ENCODE data around the gene GRAMD4.

GRCh38 chr22:46641811-46642266 lies 21.7 kb downstream of the GRAMD4 start:
- TF ChIP-seq RAD21 (IDR thresholded peaks at IDR 0.05; ENCODE audit: low read length) (no peak), MEF2A (IDR thresholded peaks at IDR 0.05; ENCODE audit: borderline replicate concordance, low read depth) (no peak), POLR2AphosphoS5 (IDR thresholded peaks at IDR 0.05; ENCODE audit: low read depth, low read length) (no peak), FOXM1 (IDR thresholded peaks at IDR 0.05; ENCODE audit: low read depth) (no peak), REST (IDR thresholded peaks at IDR 0.05; ENCODE audit: low read depth, low read length) (no peak), ZBTB33 (IDR thresholded peaks at IDR 0.05; ENCODE audit: borderline replicate concordance, low read depth) (no peak), CTCF (IDR thresholded peaks at IDR 0.05) (no peak), EP300 (IDR thresholded peaks at IDR 0.05; ENCODE audit: borderline replicate concordance in 1 of 2, low read depth in 1 of 2, low read length in 1 of 2) (no peak), MXI1 (IDR thresholded peaks at IDR 0.05; ENCODE audit: low read depth, low read length) (no peak), TEAD4 (IDR thresholded peaks at IDR 0.05; ENCODE audit: borderline replicate concordance, insufficient read depth) (no peak), USF2 (IDR thresholded peaks at IDR 0.05; ENCODE audit: borderline replicate concordance, low read depth, low read length) (no peak), SMC3 (IDR thresholded peaks at IDR 0.05; ENCODE audit: low read depth, low read length) (no peak), RFX5 (IDR thresholded peaks at IDR 0.05; ENCODE audit: low read length) (no peak)

All from SK-N-SH (cell line).